Stimulated activated CD8-positive, alpha-beta memory T cell treated with anti-CD3 and anti-CD28 coated beads, Interleukin-12 subunit alpha, Interleukin-12 subunit beta, amount 100 ng/mL, for 24 hours (primary cell): Measurements from ENCODE around the gene SPG7.
A peak's percentile ranks its signal among the peaks of the same experiment; 100 is the strongest.

Experiments used
- DNase-seq: peaks from one replicate; pipeline ENCODE4 v3.0.0-alpha.2; 2020; ENCODE audit errors: extremely low read depth

Gene SPG7

GRCh38 chr16:89600427-89600826, 92.2 kb downstream of the SPG7 start:
- no peak for DNase-seq

DNA sequence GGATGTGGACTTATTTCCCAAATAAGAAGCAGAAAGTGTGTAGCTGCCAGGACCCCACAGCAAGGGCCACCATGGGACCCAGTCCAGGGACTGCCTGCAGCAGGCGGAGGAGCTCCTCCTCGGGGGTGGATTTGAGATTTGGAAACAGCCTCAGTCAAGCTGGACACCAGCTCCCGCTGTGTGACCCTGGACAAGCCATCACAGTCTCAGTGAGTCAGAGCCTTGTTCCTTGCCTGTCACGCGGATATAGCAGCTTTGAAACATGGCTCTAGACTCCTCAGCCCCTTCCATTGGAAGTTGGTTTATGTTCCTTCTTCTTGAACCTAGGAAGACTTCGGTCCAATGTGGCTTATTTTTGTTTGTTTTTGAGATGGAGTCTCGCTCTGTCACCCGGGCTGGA, 92.8 kb downstream of the SPG7 start:
- DNase-seq, result no peak

GRCh38 chr16:89601906-89602272, 93.7 kb downstream of the SPG7 start:
- no peak for DNase-seq

DNA sequence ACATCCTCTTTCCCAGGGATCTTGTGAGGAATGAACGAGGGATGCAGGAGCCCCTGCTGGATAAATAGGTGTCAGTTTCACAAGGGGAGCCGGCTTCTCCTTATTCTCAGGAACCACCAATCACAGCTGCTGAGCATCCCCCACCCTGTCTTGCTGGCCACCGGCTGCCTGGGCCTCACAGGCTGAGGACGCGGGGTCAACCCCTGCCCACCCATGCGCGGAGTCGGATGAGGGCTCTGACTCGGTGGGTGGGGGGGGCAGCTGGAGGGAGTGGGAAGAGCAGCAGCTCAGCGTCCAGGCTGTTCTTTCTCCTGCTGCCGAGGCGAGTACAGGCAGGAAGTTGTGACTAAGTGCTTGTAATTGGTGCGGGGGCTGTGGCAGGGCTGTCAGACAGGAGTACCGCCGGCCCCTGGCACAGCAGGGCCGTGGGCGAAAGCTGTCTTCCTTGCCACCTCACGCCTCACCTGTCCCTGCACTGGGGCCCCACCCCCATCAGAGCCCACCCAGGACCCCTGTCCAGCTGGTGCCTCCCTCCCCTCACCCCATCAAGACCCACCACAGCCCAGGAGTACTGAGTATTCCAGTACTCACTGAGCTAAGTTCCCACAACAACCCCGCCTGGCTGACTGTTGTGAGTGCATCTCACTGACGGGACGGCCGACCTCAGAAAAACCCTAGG, 94.2 kb downstream of the SPG7 start:
- peak; percentile 41 for DNase-seq

DNA sequence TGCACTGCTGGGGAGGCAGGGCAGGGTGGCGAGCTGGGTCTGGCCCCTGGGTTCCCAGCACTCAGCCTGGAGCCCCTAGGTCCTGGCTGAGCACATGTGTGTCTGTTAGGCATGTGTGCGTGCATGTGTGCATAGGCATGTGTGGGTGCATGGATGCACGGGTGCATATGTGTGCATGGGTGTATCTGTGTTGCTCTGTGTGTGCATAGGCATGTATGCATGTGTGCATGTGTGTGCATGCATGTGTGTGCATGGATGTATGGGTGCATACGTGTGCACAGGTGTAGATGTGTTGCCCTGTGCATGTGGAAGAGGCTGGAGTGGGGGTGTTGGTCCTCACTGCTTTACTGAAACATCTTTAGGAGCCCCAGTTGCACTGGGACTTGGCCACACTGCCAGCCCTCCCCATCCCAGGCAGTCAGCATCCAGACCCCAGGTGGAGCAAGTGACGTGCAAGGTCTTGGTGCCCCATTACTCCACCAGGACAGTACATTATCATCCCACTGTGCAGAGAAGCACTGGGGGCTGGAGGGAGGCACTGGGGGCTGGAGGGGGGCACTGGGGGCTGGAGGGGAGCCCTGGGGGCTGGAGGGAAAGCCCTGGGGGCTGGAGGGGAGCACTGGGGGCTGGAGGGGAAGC, 94.9 kb downstream of the SPG7 start:
- DNase-seq, result no peak

DNA sequence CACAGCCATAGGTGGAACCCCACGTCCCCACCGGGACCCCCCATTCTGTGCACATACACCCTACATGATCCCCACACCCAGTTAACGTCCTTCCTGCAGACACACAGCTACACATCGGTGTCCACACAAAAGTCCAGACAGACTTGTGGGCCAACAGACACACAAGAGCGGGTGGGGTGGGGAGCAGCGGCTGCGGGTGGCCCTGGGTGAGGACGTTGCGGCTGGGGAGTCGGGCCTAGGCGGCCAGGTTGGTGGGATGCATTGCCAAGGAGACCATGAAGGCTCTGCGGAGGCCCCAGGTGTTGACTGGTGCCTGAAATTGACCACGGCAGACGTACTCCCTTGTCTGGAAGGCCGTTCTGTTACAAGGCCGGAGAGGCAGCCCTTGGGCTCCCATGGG, 96.6 kb downstream of the SPG7 start:
- DNase-seq, result no peak

GRCh38 chr16:89605186-89605970, 97.2 kb downstream of the SPG7 start:
- no peak for DNase-seq

DNA sequence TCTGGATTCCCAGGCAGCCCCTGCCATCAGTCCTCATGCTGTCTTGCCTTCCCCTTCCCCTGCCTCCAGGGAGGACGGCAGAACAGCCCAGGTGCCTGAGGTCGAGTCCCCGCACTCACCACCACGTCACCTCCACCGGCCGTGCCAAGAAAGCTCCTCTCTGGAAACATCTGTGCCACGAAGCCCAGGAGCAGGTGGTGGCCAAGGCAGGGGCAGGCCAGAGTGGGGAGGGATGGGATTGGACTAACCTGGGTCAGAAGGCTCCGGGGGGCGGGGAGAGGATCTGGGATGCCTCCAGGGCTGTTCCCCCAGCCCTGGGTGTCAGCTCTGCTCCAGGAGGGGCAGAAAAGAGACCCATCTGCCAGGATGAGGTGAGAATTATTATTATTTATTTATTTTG, 97.8 kb downstream of the SPG7 start:
- no peak for DNase-seq
